Prostate gland (tissue), 2 donors: Measurements from ENCODE around the gene TXNL4B. TPM values are rescaled to one million over a fixed set of nuclear protein-coding genes. Genes with fewer than 3 reads are reported as not detected.
A peak's percentile ranks its signal among the peaks of the same experiment; 100 is the strongest.

Source experiments
- DNase-seq: peaks from one replicate; pipeline ENCODE4 v3.0.0-alpha.2; 2019; ENCODE audit warnings: low spot score
- H3K27ac ChIP-seq, 2 donors: fragments of 200-600 bp; sonication (generic); 2 replicates each; pipeline ENCODE4 v1.5.1; 2017 to 2019
- H3K27me3 ChIP-seq: fragments of 200-600 bp; sonication (generic); replicated peaks from 2 replicates; pipeline ENCODE4 v1.5.1; 2019; ENCODE audit not compliant: insufficient read depth
- H3K36me3 ChIP-seq, 2 donors: fragments of 200-600 bp; sonication (generic); 1 replicate in 1 of 2; 2 replicates in 1 of 2; pipeline versions ENCODE4 v1.5.1 to v1.8.1; 2017 to 2019
- H3K4me1 ChIP-seq: fragments of 200-600 bp; sonication (generic); replicated peaks from 2 replicates; pipeline ENCODE4 v1.5.1; 2019
- H3K4me3 ChIP-seq, 2 donors: fragments of 200-600 bp; sonication (generic); 2 replicates each; pipeline ENCODE4 v1.5.1; 2017 to 2019
- H3K9me3 ChIP-seq: fragments of 200-600 bp; sonication (generic); 2 replicates; pipeline ENCODE4 v1.5.1; 2017
- POLR2A ChIP-seq: fragments of 450-650 bp; IDR thresholded peaks from one replicate; pipeline ENCODE4 v1.6.1; 2016; ENCODE audit warnings: antibody characterized with exemption, mild to moderate bottlenecking
- POLR2AphosphoS5 ChIP-seq: sonication (generic); formaldehyde crosslinking; IDR thresholded peaks from one replicate; pipeline ENCODE4 v1.6.1; 2017; ENCODE audit warnings: antibody characterized with exemption
- WGBS: methylation state at CpG from one replicate; pipeline ENCODE4 v1.1.5; 2018; 5-methylcytosine and 5-hydroxymethylcytosine counted together
- intact Hi-C: fragments of 100-400 bp; cut with DNase I; formaldehyde crosslinking; loops from one replicate; pipeline ENCODE4 v1.14.2; 2022
- total RNA-seq, 2 donors: library from RNA; depleted of rRNA; stranded (reverse); fragments of >200 nt; gene quantifications; one replicate each; pipeline ENCODE4 v1.1.0, GENCODE V29; 2016
- TF ChIP-seq, protein P1 (sequence below), 4 experiments: fragments of 200-600 bp in 2 of 4; fragments of 450-650 bp in 2 of 4; sonication (generic) in 2 of 4; IDR thresholded peaks; 1 replicate in 3 of 4; 2 replicates in 1 of 4; pipeline ENCODE4 v1.5.1; 2016 to 2019; ENCODE audit warnings: antibody characterized with exemption in 4 of 4, mild to moderate bottlenecking in 2 of 4, moderate library complexity in 2 of 4

Gene TXNL4B
- total RNA-seq, 2 donors from 2014 or later, result 14.1 to 36.2 TPM

DNA sequence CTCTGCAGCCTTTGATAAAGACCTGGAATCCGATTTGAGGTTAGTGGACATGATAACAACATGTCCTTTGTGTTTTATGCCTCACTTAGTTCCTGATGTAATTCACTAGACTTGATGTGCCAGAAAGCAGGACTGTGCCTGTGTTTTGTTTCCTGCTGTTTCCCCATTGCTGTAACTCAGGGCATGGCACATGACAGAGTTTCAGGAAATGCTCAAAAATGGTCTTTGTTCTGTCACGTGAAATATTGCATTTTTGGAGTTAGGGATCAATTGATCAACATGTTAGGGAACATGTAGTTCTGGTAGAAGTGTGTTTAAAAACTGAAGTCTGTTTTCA lies 33.0 kb upstream of the TXNL4B start:
- no peak for DNase-seq
- no peak for TF ChIP-seq POLR2AphosphoS5
- TF ChIP-seq POLR2A, result no peak
- TF ChIP-seq, protein P1, sequence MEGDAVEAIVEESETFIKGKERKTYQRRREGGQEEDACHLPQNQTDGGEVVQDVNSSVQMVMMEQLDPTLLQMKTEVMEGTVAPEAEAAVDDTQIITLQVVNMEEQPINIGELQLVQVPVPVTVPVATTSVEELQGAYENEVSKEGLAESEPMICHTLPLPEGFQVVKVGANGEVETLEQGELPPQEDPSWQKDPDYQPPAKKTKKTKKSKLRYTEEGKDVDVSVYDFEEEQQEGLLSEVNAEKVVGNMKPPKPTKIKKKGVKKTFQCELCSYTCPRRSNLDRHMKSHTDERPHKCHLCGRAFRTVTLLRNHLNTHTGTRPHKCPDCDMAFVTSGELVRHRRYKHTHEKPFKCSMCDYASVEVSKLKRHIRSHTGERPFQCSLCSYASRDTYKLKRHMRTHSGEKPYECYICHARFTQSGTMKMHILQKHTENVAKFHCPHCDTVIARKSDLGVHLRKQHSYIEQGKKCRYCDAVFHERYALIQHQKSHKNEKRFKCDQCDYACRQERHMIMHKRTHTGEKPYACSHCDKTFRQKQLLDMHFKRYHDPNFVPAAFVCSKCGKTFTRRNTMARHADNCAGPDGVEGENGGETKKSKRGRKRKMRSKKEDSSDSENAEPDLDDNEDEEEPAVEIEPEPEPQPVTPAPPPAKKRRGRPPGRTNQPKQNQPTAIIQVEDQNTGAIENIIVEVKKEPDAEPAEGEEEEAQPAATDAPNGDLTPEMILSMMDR (IDR thresholded peaks at IDR 0.05), result no peak
- Histone ChIP-seq H3K27me3 (no peaks in the 10 kb centered on the region), H3K27ac (no peak overlapping the region), H3K4me1 (no peaks in the 10 kb centered on the region), H3K9me3 (no peaks in the 10 kb centered on the region), H3K4me3 (no peak overlapping the region), H3K36me3 (no peaks in the 10 kb centered on the region)
- intact Hi-C loops, result loop anchor here (10.0 kb wide), 1 partner anchor 338 kb away; no protein-coding TSS in a partner anchor
- 41% methylated on average over 2 of the region's 2 CpGs for WGBS

DNA sequence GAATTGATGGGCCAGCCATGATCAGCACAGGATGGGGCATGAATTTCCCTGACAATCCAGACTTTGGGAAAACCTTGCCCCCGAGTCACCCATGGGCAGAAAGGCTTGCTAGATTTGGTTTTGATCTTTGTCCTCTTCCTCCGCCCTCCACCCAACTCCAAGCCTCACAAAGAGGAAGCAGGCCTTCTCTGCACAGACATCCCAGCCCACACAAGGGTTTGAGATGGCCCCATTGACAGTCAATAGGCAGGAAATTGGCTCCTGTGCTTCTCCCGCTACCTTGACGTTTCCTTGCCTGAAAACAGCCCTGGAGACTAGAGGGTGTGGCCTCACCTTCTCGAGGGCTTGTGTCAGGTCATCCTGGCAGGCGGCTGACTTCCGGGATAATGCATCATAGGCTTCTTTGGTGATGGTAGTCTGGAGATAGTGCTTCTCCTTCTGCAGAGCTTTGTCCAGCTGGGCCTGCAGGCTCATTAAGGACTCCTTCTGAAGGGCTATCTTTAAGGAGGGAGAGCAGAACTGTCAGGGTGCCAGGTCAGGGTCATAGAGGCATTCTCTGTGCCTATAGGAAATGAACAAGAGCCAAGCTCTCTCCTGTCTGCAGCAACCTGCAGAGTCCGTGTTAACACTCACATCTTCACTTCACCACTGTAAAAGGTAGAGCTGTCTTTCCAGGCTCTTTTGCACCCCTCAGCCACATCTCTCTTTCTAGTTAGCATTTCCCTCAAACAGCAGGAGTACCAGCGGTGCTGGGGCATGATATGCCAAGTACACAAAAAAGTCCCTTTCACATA lies 32.4 kb upstream of the TXNL4B start:
- no peak for TF ChIP-seq POLR2AphosphoS5
- TF ChIP-seq POLR2A, result no peak
- TF ChIP-seq, protein P1 (IDR thresholded peaks at IDR 0.05), result no peak
- Histone ChIP-seq H3K36me3 (no peaks in the 10 kb centered on the region), H3K27ac (no peak overlapping the region), H3K4me3 (no peak overlapping the region), H3K9me3 (no peaks in the 10 kb centered on the region), H3K27me3 (no peaks in the 10 kb centered on the region), H3K4me1 (no peaks in the 10 kb centered on the region)
- no peak for DNase-seq
- 84% methylated on average over 9 of the region's 9 CpGs for WGBS
- intact Hi-C loops, result loop anchor here (10.0 kb wide), 1 partner anchor 339 kb away; no protein-coding TSS in a partner anchor

GRCh38 chr16:72124761-72125634 lies 31.6 kb upstream of the TXNL4B start:
- H3K36me3 ChIP-seq, result no peaks in the 10 kb centered on the region
- no peak overlapping the region for H3K4me3 ChIP-seq
- no peak overlapping the region for H3K27ac ChIP-seq
- peak; percentile 54 for DNase-seq
- H3K27me3 ChIP-seq, result no peaks in the 10 kb centered on the region
- TF ChIP-seq, protein P1 (IDR thresholded peaks at IDR 0.05), result peak in 3 of 4 experiments; percentile 61 to 70 (median 66)
- peak; percentile 17 for TF ChIP-seq POLR2AphosphoS5
- TF ChIP-seq POLR2A, result no peak
- 44% methylated on average over 13 of the region's 13 CpGs for whole genome bisulfite sequencing
- H3K9me3 ChIP-seq, result no peaks in the 10 kb centered on the region
- no peaks in the 10 kb centered on the region for H3K4me1 ChIP-seq
- intact Hi-C loops, result loop anchor here (10.0 kb wide), 1 partner anchor 340 kb away; no protein-coding TSS in a partner anchor

DNA sequence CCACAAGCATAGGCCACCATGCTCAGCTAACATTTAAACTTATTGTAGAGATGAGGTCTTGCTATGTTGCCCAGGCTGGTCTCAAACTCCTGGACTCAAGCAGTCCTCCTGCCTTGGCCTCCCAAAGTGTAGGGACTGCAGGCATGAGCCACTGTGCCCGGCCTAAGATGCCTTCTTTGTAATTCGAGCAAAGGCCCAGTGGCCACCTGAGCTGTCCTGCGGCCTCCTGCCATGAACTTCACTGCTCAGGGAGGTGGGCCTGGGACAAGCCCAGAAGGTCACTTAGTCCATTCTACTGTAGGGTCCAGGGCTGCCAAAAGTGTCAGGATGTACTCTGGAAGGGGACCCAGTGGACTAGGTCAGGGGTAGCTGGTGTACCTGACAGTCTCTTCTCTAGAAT lies 30.7 kb upstream of the TXNL4B start:
- Histone ChIP-seq H3K27ac (no peak overlapping the region), H3K4me1 (no peaks in the 10 kb centered on the region), H3K27me3 (no peaks in the 10 kb centered on the region), H3K9me3 (no peaks in the 10 kb centered on the region), H3K4me3 (no peak overlapping the region), H3K36me3 (no peaks in the 10 kb centered on the region)
- no peak for DNase-seq
- WGBS, result 100% methylated on average over 3 of the region's 3 CpGs
- TF ChIP-seq POLR2AphosphoS5 (no peak), POLR2A (no peak)
- TF ChIP-seq, protein P1 (IDR thresholded peaks at IDR 0.05), result no peak
- intact Hi-C loops, result loop anchor here (10.0 kb wide), 1 partner anchor 341 kb away; no protein-coding TSS in a partner anchor
